Right lobe of liver (tissue), 6 donors: Measurements from ENCODE around the gene ADIPOR1. TPM values are rescaled to one million over a fixed set of nuclear protein-coding genes. Genes with fewer than 3 reads are reported as not detected.
"Not testable (repeated sequence)": the region's sequence is repeated elsewhere in the genome, so short reads cannot be mapped to it uniquely, and the experiment has no call there.

Experiments
- ATAC-seq, 4 donors: fragments of 200-7000 bp; cut with Tn5 transposase; one replicate each; pipeline ENCODE4 v1.9.1; 2020; ENCODE audit warnings: mild to moderate bottlenecking in 4 of 4, moderate library complexity in 4 of 4
- DNase-seq, 3 donors: peaks; one replicate each; pipeline ENCODE4 v3.0.0-alpha.2; 2020
- H3K27ac ChIP-seq, 3 donors: fragments of 200-600 bp; one replicate each; pipeline ENCODE4 v1.8.0; 2022
- H3K27me3 ChIP-seq, 2 donors: fragments of 200-600 bp; one replicate each; pipeline ENCODE4 v1.8.0; 2022
- H3K36me3 ChIP-seq, 4 donors: fragments of 200-600 bp; sonication (generic) in 1 of 4; one replicate each; pipeline versions ENCODE4 v1.5.1 to v1.8.0; 2017 to 2022; ENCODE audit warnings: control low read depth in 1 of 4
- H3K4me1 ChIP-seq, 4 donors: fragments of 200-600 bp; sonication (generic) in 1 of 4; one replicate each; pipeline versions ENCODE4 v1.5.1 to v1.8.0; 2017 to 2022; ENCODE audit warnings: control low read depth in 1 of 4
- H3K4me3 ChIP-seq, 3 donors: fragments of 200-600 bp; one replicate each; pipeline ENCODE4 v1.8.0; 2022
- H3K9me3 ChIP-seq, 4 donors: fragments of 200-600 bp; sonication (generic) in 1 of 4; one replicate each; pipeline versions ENCODE4 v1.5.1 to v1.8.0; 2017 to 2022; ENCODE audit warnings: control low read depth in 1 of 4
- POLR2A ChIP-seq: fragments of 450-650 bp; IDR thresholded peaks from one replicate; pipeline ENCODE4 v1.6.1; 2017; ENCODE audit warnings: antibody characterized with exemption, mild to moderate bottlenecking
- WGBS: methylation state at CpG from one replicate; pipeline ENCODE4 v1.1.6; 2018; ENCODE audit warnings: low coverage, low lambda C conversion rate; ENCODE audit not compliant: insufficient coverage; ENCODE audit errors: missing lambda C conversion rate; 5-methylcytosine and 5-hydroxymethylcytosine counted together
- intact Hi-C, 2 donors: fragments of 100-400 bp; cut with DNase I; formaldehyde crosslinking; loops; one replicate each; pipeline versions ENCODE4 v1.11.2 to v1.14.1; 2022
- total RNA-seq, 6 experiments: library from RNA; depleted of rRNA in 2 of 6; stranded (reverse); fragments of >200 nt in 2 of 6; fragmentation: NEBNext Ultra II Directional in 3 of 6; extraction: Animal tissue kit (Norgen Biotek cat#: 25700) in 3 of 6; gene quantifications; one replicate each; pipeline versions ENCODE4 v1.1.0 to v1.2.4, GENCODE V29; 2016 to 2023
- TF ChIP-seq, protein P1 (sequence below), 4 donors: fragments of 200-600 bp in 3 of 4; fragments of 450-650 bp in 1 of 4; IDR thresholded peaks; one replicate each; pipeline versions ENCODE4 v1.5.1 to v1.8.0; 2016 to 2022; ENCODE audit warnings: antibody characterized with exemption in 4 of 4, mild to moderate bottlenecking in 2 of 4
- donor health status: DM: no; HTN: yes; CAD: no.
- donor health status: DM: no; HTN: no; CAD: no.
- donor health status: DM: no; HTN: no; CAD: no.
- donor health status: DM: no; HTN: yes; CAD: no.
- donor health status: DM: no; HTN: yes; CAD: no.

Gene ADIPOR1
- total RNA-seq, 6 experiments from 2014 or later = 49.3 to 88.3 (median 61.1) TPM

DNA sequence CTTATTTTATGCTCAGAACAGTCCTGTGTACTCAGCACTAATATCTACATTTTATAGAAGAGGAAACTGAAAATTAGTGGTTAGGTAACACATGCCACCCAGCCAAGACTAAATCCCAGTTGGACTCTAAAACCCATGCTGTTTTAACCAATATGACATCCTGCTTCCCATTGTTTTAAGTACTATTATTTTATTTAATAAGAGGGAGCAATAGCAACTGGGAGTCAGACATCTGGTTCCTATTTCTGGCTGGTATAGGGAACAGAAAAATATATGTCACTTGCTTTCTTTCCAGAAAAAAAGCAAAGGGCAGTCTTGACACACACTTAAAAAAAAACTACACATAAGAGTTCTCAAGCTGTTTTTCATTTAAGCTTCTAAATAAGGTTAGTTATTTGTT, 43.0 kb downstream of the ADIPOR1 start:
- peaks cover 5 to 78% (median 24%) of the 10 kb centered on the region in 4 donors for H3K36me3 ChIP-seq
- TF ChIP-seq POLR2A = no peak
- TF ChIP-seq, protein P1, sequence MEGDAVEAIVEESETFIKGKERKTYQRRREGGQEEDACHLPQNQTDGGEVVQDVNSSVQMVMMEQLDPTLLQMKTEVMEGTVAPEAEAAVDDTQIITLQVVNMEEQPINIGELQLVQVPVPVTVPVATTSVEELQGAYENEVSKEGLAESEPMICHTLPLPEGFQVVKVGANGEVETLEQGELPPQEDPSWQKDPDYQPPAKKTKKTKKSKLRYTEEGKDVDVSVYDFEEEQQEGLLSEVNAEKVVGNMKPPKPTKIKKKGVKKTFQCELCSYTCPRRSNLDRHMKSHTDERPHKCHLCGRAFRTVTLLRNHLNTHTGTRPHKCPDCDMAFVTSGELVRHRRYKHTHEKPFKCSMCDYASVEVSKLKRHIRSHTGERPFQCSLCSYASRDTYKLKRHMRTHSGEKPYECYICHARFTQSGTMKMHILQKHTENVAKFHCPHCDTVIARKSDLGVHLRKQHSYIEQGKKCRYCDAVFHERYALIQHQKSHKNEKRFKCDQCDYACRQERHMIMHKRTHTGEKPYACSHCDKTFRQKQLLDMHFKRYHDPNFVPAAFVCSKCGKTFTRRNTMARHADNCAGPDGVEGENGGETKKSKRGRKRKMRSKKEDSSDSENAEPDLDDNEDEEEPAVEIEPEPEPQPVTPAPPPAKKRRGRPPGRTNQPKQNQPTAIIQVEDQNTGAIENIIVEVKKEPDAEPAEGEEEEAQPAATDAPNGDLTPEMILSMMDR (IDR thresholded peaks at IDR 0.05) = no peak

DNA sequence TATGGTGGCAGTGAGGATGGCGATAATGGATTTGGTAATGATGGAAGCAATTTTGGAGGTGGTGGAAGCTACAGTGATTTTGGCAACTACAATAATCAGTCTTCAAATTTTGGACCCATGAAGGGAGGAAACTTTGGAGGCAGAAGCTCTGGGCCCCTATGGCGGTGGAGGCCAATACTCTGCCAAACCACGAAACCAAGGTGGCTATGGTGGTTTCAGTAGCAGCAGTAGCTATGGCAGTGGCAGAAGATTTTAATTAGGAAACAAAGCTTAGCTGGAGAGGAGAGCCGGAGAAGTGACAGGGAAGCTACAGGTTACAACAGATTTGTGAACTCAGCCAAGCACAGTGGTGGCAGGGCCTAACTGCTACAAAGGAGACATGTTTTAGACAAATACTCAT, 45.6 kb downstream of the ADIPOR1 start:
- intact Hi-C loops, DNase-seq, ATAC-seq, H3K9me3 ChIP-seq, H3K4me1 ChIP-seq, H3K27ac ChIP-seq, H3K4me3 ChIP-seq, H3K27me3 ChIP-seq: not testable (repeated sequence)
- H3K36me3 ChIP-seq = peaks cover 5 to 80% (median 14%) of the 10 kb centered on the region in 4 donors
- WGBS = 80% methylated on average over 4 of the region's 4 CpGs

More for the DNA sequence above, 43.0 kb downstream of the ADIPOR1 start:
- H3K9me3 ChIP-seq = no peaks in the 10 kb centered on the region
- ATAC-seq = no peak
- no peaks in the 10 kb centered on the region for H3K27me3 ChIP-seq
- H3K27ac ChIP-seq = no peak overlapping the region
- no peak for DNase-seq
- H3K4me3 ChIP-seq = no peak overlapping the region
- intact Hi-C loops = no loop called here
- no peaks in the 10 kb centered on the region for H3K4me1 ChIP-seq

DNA sequence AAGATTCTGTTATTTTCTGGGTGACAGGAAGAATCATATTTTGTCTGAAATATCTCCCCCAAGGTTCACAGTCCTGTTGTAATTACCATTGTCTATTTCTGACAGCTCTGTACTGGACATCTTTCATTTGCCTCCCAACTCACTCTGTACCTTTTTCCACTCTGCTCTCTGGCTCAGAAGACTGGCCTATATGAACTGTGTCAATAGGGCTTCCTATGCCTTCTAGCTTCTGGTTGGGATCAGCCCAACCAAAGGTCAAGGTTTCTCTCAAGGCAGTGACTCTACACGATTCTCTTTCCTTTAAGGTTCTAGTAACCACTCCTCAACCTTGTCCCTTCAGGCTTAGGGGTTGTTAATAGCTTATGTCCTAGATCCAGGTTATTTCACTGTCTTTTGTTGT, 48.6 kb downstream of the ADIPOR1 start:
- DNase-seq (no peak), ATAC-seq (no peak)
- Histone ChIP-seq H3K4me1 (peaks cover 0 to 4% (median 0%) of the 10 kb centered on the region in 4 donors), H3K27me3 (no peaks in the 10 kb centered on the region), H3K36me3 (peaks cover 5 to 63% (median 13%) of the 10 kb centered on the region in 4 donors), H3K27ac (no peak overlapping the region), H3K9me3 (no peaks in the 10 kb centered on the region), H3K4me3 (no peak overlapping the region)
- WGBS = 75% methylated on average over 1 of the region's 1 CpG
- intact Hi-C loops = no loop called here
- TF ChIP-seq, protein P1 (IDR thresholded peaks at IDR 0.05) = no peak
- no peak for TF ChIP-seq POLR2A

DNA sequence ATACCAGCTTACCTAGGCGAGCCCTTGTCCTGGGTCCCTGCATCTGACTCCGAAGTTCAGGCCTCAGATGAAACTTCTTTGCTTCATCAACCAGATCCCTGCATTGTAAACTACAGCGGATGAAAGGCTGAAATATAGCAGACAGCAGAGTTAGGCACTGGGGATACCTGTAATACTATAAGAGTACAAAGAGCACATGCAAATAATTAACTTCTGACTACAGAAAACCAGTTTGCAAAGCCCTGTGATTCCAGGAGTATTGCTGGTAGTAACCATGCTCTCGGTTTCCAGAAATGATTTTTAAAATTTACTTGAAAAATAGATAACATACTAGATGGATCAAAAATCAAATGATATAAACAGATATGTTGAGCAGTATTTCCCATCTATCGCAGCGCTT, 49.1 kb downstream of the ADIPOR1 start:
- H3K36me3 ChIP-seq = peaks cover 4 to 63% (median 13%) of the 10 kb centered on the region in 4 donors
- 81% methylated on average over 6 of the region's 6 CpGs for WGBS

DNA sequence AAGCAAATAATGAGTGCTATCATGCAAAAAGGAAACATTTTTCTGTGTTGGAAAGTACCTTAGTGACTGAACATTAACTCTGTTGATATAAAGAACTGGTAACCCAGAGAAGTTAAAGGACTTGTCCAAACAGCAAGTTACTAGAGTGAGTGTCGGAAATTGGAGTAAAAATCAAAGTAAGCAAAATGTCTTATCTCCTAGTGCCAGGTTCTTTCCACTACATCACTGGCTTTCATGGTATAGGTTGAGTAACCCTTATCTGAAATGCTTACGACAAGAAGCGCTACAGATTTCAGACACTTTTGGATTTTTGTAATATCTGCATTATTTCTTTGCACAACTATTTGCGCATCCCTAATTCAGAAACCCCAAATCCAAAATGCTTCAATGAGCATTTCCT, 52.8 kb downstream of the ADIPOR1 start:
- WGBS = 57% methylated on average over 3 of the region's 4 CpGs
- DNase-seq = no peak
- H3K27me3 ChIP-seq = no peaks in the 10 kb centered on the region
- ATAC-seq = no peak
- intact Hi-C loops = no loop called here
- no peak overlapping the region for H3K4me3 ChIP-seq
- TF ChIP-seq, protein P1 (IDR thresholded peaks at IDR 0.05) = no peak
- TF ChIP-seq POLR2A = no peak
- H3K9me3 ChIP-seq = no peaks in the 10 kb centered on the region
- peaks cover 0 to 4% (median 0%) of the 10 kb centered on the region in 4 donors for H3K4me1 ChIP-seq
- peaks cover 0 to 53% (median 11%) of the 10 kb centered on the region in 4 donors for H3K36me3 ChIP-seq
- no peak overlapping the region for H3K27ac ChIP-seq

More for the DNA sequence above, 49.1 kb downstream of the ADIPOR1 start:
- no peak for DNase-seq
- Histone ChIP-seq H3K9me3 (no peaks in the 10 kb centered on the region), H3K27ac (no peak overlapping the region), H3K4me3 (no peak overlapping the region), H3K4me1 (peaks cover 0 to 4% (median 0%) of the 10 kb centered on the region in 4 donors), H3K27me3 (no peaks in the 10 kb centered on the region)
- TF ChIP-seq, protein P1 (IDR thresholded peaks at IDR 0.05) = no peak
- TF ChIP-seq POLR2A = no peak
- peak in 3 of 4 donors; percentile 49 to 85 (median 62) for ATAC-seq
- intact Hi-C loops = no loop called here

DNA sequence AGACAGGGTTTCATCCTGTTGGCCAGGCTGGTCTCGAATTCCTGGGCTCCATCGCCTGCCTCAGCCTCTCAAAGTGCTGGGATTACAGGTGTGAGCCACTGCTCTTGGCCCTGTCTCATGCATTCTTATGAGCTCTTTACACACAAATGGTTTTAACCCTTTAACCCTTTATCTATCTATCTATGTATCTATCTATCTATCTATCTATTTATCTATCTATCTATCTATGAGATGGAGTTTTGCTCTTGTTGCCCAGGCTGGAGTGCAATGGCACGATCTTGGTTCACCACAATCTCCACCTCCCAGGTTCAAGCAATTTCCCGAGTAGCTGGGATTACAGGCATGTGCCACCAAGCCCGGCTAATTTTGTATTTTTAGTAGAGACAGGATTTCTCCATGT, 54.3 kb downstream of the ADIPOR1 start:
- DNase-seq, ATAC-seq, H3K4me1 ChIP-seq, H3K27ac ChIP-seq, intact Hi-C loops, H3K27me3 ChIP-seq, H3K9me3 ChIP-seq, H3K4me3 ChIP-seq: not testable (repeated sequence)
- 96% methylated on average over 4 of the region's 5 CpGs for WGBS
- peaks cover 0 to 54% (median 10%) of the 10 kb centered on the region in 4 donors for H3K36me3 ChIP-seq
